Fibroblast of skin of left biceps (primary cell): ENCODE results near the gene NUP62.
A peak's percentile ranks its signal among the peaks of the same experiment; 100 is the strongest.

Experiments
- DNase-seq, 2 experiments: peaks; one replicate each; pipeline ENCODE4 v3.0.0-alpha.2; 2013; ENCODE audit warnings: low read depth in 2 of 2

NUP62 gene

DNA sequence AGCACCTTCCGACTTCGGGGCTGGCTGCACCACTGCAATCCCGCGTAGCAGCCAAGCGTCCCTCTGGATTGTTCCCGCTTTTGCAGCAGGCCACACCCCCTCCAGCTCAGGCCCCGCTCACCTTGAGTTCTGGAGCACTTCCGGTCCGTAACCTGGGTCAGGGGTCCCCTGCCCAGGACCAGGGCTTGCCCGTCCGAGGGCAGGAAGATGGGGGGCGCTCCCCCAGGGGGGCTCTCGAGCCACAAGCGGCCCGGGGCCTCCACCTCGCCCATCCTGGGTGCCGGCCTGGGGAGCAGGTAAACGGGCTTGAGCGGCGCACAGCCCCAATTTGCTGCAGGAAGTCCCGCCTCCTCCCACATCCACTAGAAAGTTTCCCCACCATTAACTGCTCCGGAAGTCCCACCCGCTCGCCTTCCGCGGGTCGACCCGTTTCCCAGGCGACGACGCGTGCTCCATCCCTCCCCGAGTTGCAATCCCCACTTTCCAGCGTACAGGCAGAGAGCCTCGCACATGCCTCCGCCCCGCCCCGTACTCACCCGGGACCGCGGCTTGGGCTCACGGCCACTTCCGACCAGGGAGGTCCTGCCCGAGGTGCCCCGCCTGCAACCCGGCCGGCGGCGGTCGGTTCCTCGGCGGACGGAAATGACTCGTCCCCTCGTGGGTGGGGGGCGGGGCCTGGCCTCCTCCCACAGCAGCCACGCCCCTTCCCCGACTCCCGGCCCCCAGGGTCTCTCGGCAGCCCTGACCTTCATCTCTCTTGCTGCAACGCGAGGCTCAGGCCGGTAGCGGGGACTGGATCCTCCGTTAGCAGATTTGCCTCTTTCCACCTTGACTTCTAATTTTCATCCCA, 62.1 kb downstream of the NUP62 start, which contains the start of gene PNKP:
TSS of gene PNKP (minus strand) at position 644 of the 850 bp plus-strand sequence. CDS start at position 272, 372 bp downstream.
- peak; percentile 54 to 58 for DNase-seq

DNA sequence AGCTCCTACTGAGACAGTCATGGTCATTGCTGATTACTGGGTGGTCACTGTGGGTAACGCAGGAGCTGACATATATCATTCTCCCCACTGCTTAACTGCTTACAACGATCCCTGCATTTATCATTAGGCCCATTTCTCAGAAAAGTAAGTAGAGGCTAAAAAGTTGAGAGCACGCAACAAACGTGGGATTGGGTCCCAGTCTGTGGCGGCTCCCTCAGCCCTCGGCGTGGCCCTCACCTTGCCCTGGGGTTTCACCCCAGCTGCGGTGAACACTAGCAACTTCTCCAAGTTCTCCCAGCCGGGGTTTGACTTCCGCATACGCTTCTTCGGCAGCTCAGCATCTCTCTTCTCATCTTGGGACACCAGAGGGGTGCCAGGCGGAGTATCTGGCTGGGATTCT, 64.4 kb downstream of the NUP62 start:
- DNase-seq: no peak

DNA sequence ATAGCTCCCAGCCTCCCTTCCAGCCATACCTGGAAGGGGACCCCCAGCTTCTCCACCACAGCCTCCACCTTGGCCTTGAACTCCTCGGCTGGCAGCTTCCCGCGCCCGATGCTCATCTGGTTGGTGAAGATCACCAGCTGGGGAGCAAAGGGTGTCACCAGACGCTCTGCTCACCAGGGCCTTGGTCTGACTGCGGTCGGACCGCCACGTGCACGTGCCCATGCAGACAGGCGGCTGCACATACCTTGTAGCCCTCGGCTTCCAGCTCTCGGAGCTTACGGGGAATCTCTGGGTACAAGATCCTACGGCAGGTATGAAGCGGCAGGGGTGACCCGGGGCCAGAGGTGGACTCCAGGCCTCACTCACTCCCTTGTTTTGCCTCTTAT, 65.4 kb downstream of the NUP62 start:
- DNase-seq: no peak

DNA sequence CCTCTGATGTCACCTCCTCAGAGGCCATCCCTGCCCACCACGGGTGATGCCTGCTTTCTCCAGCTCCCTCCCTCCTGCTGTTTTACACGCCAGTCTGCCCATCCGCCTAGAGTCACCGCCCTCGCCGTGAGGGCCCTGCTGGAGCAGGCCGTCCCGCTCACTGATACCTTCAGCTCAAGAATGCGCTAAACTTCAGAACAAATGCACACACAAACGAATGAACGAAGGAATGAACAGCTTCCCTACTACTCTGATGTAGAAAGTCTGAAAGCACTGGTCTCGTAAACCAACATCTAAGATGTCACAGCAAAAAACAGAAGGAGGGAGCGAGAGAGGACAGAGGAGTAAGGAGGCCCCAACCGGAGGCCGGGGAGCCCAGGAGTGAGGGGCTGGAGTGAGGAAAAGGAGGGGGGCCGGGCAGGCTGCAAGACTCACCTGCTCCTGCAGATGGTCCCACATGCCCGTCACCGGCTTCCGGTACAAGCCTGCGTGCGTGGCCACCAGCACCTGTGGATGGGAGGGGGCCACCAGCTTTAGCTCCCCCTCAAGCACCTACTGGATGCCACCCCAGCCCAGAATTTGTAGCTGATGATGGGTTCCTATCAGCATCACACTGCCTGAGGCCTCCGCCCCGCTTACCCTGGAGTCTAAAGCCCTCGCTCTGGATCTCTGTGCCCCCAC, 65.9 kb downstream of the NUP62 start:
- DNase-seq: no peak

DNA sequence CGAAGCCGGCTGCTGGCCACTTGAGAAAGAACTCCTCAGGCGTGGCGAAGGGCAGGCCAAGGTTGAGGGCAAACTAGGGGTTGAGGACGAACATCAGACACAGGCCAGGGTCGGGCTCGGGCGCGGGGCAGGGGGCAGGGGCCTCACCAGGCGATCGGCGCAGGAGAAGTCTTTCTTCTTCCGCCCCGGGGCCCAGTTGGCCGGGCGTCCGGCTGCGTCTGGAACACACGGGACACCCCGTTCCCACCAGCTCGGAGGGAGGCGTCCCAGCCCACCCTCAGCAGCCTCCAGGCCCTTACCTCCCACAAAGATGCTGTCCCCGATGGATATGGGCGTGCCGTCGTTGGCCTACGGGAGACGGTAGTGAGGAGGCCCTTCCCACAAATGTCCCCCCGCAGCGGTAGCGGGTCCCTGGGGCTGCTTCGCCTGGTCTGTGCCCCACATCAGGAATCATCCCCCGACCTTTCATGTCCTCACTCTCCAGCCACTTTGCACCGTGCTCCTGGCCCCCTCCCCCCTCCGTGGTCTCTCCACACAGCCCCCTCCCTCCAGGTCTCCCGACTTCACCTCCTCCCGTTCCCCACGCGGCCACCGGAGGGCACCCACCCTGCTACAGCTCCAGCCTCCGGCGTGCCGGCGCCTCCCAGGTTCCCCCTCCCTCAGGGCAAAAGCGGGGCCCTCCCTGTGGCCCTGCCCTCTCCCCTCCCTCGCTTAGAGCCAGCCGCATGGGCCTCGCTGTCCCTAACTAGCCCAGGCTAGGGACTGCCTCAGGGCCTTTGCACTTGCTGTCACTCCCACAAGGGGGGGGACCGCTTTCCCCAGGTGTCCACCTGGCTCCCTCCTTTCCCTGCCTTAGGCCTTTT, 66.7 kb downstream of the NUP62 start:
- no peak for DNase-seq

DNA sequence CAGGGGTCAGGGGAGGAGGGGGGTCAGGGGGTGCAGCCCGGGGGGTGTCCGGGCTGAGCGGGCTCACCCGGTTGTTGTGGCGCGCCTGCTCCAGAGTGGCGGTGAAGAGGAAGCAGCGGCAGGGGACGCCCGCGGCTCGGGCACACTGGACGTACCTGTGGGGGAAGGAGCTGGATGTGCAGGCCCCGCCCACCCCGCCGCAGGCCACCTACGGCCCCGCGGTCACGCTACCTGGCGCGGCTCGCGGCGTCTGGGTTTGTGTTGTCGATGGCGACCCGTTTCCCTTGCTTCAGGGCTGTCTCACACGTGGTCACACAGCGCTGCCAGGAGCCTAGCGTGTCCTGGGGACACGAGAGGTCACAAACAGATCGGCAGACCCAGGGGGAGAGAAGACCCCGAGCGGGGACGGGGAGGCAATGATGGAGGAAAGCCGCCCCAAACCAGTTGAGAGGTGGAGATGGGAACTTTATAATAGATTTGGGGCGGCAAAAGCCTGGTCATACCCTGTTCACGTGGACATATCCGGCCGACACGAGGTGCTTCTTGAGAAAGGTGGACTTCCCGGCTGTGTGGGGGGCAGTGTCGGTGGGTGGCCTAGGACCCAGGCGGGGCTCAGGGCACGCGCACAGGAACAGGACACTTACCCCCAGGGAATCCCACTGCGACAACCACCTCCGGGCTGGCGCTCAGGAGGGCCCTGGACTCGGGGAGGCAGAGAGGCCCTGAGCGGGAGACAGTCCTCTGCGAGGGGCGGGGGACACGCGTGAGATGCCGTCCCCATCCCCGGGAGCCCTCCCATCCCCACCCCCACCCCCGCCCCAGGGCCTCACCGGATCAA, 67.5 kb downstream of the NUP62 start:
- DNase-seq: no peak

DNA sequence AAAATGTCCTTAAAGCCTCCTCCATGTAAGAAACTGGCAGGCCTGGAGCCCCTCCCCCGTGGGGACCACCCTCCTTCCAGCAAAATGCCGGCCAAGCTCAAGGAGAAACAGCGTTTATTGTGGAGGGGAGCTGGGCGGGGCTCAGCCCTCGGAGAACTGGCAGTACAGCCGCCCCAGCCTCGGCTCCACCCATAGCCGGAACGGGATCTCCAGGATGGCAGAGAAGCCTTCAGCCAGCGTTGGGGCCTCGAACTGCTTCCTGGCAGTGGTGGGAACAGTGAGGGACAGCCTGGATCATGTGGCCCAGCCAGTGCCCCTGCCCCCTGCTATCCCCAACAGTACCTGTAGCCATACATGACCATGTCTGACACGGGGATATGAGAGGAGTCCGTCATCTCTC, 68.2 kb downstream of the NUP62 start:
- no peak for DNase-seq

DNA sequence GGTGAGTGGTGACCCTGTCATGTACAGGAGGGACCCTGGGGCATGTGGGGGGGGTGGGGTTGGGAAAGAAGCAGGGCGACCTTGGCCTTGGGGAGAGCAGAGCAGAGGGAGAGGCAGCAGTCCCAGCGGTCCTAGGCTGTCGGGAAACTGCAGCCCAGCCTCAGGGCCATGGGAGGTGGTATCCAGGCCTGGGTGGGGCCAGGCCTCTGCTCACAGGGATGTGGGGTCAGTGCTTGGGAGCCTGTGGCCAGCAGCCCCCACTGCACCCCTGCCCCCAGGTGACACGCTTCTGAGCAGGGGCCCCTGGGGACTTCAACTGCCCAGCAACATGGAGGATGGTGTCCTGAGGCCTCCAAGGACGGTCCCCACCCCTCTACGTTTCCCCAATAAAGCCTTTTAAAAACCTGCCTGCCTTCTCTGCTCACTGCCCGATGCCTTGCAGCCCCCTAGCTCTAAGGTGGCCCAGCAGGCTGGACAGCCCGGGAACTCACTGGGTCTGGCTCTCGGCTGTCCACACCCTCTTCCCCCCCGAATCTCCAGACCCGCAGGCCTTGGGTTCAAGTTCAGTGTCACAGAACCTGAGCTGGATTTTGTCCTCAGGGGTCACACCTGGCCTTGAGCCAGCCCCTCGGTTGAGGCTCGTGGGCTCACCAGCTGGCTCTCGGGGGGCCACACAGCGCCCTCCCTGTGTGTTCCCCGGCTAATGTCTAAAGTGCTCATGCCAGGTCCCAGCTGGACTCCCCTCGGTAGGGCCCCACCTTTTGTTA, 68.8 kb downstream of the NUP62 start:
- no peak for DNase-seq

DNA sequence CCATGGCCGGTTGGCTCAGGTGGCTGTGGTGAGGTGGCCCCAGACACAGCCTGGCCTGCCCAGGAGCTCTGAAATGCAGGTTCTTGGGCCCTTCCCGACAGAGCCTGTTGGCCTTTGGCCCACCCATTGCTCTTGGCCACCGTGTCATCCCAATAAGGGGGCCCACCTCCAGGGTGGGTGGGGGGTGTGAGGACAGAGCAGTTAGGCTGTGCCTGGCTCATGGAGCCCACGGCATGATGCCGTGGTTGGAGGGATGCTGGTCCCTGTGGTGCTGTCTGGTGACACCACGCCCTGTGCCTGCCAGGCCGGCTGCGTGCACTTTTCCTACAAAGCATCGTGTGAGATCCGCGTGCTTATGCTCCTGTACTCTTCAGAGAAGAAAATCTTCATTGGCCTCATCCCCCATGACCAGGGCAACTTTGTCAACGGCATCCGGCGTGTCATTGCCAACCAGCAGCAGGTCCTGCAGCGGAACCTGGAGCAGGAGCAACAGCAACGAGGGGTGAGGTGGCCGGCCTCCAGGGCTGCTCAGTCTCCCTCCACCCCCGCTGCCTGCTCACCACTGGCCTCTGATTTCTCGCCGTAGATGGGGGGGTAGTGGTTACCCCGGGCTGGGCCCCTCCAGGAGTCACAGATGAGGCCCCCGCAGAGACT, 69.5 kb downstream of the NUP62 start:
- no peak for DNase-seq

DNA sequence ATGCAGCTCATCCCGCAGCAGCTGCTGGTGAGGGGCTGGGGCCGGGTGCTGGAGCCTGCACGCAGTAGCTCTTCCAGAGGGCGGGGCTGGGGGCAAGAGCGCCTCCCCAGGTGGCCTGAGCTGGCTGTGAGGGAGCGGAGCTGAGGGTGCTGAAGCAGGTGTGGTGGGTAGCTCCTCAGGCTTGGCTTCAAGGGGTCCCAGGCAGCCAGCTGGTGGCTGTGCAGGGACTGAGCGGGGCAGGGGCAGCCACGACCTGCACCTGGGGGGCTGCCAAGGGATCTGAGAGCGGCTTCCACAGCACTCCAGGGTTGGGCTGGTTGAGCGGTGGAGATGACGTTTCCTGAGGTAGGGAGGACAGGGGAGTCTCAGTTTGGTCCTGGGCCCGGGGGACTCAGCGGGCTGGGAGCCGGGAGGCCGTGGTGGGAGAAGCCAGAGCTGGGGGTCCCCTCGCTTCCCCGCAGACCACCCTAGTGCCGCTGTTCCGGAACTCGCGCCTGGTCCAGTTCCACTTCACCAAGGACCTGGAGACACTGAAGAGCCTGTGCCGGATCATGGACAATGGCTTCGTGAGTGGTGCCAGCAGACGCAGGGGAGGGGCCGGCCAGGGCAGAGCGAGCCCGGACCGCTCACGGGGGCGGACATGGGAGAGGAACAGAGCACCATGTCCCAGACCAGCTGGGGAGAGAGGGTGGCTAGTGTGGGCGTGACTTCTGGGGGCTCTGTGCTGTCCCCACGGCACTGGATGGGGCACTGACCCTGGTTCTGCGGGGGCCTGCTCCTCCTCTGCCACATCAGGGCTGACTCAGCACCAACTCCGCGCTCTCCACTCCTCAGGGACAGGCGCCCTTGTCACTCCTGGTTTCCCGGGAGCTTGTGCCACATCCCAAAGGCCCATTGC, 71.0 kb downstream of the NUP62 start:
- no peak for DNase-seq

DNA sequence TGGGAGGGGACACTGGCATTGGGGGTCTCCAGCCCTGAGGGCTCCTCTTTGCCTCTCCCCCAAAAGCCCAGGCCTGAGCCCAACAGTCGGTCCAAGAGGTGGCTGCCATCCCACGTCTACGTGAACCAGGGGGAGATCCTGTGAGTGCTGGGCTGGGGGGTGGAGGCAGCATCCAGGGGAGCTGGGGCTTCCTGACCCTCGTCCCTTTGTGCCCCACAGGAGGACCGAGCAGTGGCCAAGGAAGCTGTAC, 71.5 kb downstream of the NUP62 start:
- DNase-seq: no peak

DNA sequence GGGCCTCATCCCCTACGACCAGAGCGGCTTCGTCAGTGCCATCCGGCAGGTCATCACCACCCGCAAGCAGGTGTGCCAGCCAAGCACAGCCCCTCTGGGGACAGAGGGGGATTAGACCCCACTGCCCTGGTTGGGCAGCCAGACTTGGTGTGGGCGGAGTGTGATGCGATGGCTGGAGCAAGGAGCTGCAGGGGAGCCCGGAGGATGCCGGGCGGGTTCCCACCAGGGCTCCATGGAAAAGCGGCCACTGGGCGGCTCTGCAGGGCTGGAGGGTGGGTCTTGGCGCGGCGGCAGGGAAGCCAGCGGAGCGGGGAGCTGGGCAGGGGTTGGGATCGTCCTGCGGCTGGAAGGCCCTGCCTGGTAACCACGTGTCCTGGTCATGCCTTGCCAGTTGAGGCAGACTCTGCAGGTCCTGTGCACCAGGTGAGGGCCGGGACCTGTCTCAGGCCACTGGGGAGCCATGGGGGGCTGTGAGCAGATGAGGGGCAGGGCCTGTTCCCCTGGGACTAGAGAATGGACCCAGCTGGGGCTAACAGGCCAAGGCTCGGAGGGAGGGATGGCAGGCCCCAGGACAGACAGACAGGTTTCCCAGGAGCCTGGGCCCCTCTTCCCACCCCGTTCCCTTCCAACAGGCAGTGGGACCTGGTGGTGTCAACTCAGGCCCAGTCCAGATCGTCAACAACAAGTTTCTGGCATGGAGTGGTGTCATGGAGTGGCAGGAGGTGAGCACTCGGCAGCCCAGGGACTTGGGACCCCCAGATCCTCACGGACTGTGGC, 72.1 kb downstream of the NUP62 start:
- no peak for DNase-seq
